Common myeloid progenitor, CD34-positive (primary cell): ENCODE results near the gene ZNF667.

Experiments used
- CTCF ChIA-PET: fragments of 350-600 bp; sonication (Branson Sonifier 250); formaldehyde crosslinking; loops from one replicate; lab custom pipeline; 2021; ENCODE audit warnings: antibody characterized with exemption; lab: Charles Lee
- POLR2A ChIA-PET: fragments of 350-600 bp; sonication (Branson Sonifier 250); formaldehyde crosslinking; loops from one replicate; lab custom pipeline; 2021; ENCODE audit warnings: antibody characterized with exemption; lab: Charles Lee
- DNase-seq, 3 donors: peaks; one replicate each; pipeline versions ENCODE4 v3.0.0 to v3.0.0-alpha.2; 2013
- H3K27ac ChIP-seq, 2 experiments: 1 replicate in 1 of 2; 2 replicates in 1 of 2; pipeline ENCODE4 v1.7.0; 2013; ENCODE audit warnings: inconsistent platforms in 2 of 2, low read length in 2 of 2, mild to moderate bottlenecking in 2 of 2, low read depth in 1 of 2, moderate library complexity in 1 of 2; ENCODE audit not compliant: severe bottlenecking in 2 of 2, insufficient read depth in 1 of 2, poor library complexity in 1 of 2
- H3K27me3 ChIP-seq, 5 experiments: replicated peaks in 2 of 5; 1 replicate in 3 of 5; 2 replicates in 2 of 5; pipeline versions ENCODE4 v1.6.1 to v1.7.0; 2013; ENCODE audit warnings: low read length in 4 of 5, mild to moderate bottlenecking in 2 of 5, moderate library complexity in 2 of 5, inconsistent platforms in 1 of 5; ENCODE audit not compliant: insufficient read depth in 5 of 5, control insufficient read depth in 4 of 5
- H3K36me3 ChIP-seq, 4 experiments: 1 replicate in 2 of 4; 2 replicates in 2 of 4; pipeline versions ENCODE4 v1.6.1 to v1.7.0; 2013; ENCODE audit warnings: low read length in 3 of 4, control low read depth in 1 of 4, mild to moderate bottlenecking in 1 of 4; ENCODE audit not compliant: control insufficient read depth in 4 of 4, insufficient read depth in 4 of 4
- H3K4me1 ChIP-seq, 4 experiments: 1 replicate in 3 of 4; 2 replicates in 1 of 4; pipeline versions ENCODE4 v1.6.1 to v1.7.1; 2013; ENCODE audit warnings: low read length in 3 of 4, mild to moderate bottlenecking in 3 of 4, control low read depth in 1 of 4, inconsistent platforms in 1 of 4, moderate library complexity in 1 of 4; ENCODE audit not compliant: control insufficient read depth in 4 of 4, insufficient read depth in 4 of 4; ENCODE audit errors: control extremely low read depth in 1 of 4
- H3K4me3 ChIP-seq, 7 experiments: 1 replicate in 4 of 7; 2 replicates in 3 of 7; pipeline versions ENCODE4 v1.5.1 to v1.7.0; 2013; ENCODE audit warnings: mild to moderate bottlenecking in 7 of 7, low read length in 6 of 7, moderate library complexity in 6 of 7, inconsistent platforms in 2 of 7, low read depth in 2 of 7, control low read depth in 1 of 7; ENCODE audit not compliant: insufficient read depth in 4 of 7, control insufficient read depth in 1 of 7; ENCODE audit errors: extremely low read depth in 1 of 7
- H3K9me3 ChIP-seq, 5 experiments: 1 replicate in 4 of 5; 2 replicates in 1 of 5; pipeline versions ENCODE4 v1.6.1 to v1.7.1; 2013; ENCODE audit warnings: low read length in 4 of 5, mild to moderate bottlenecking in 2 of 5, inconsistent platforms in 1 of 5, low read depth in 1 of 5, moderate library complexity in 1 of 5; ENCODE audit not compliant: control insufficient read depth in 4 of 5, insufficient read depth in 2 of 5; ENCODE audit errors: control extremely low read depth in 1 of 5
- WGBS: methylation state at CpG from one replicate; pipeline ENCODE4 v1.1.5; 2013; ENCODE audit not compliant: insufficient coverage; 5-methylcytosine and 5-hydroxymethylcytosine counted together

Gene ZNF667

GRCh38 chr19:56477429-56478338 lies 539 bp upstream of the ZNF667 start:
- peak overlapping the region; percentile 68 to 92 (median 83) for H3K4me3 ChIP-seq
- H3K9me3 ChIP-seq, result peaks cover 0 to 63% (median 43%) of the 10 kb centered on the region in 5 experiments
- H3K4me1 ChIP-seq, result peaks cover 0 to 32% (median 23%) of the 10 kb centered on the region in 4 experiments
- peak; percentile 93 to 98 (median 97) for DNase-seq
- no peaks in the 10 kb centered on the region for H3K27me3 ChIP-seq
- peak overlapping the region; percentile 97 to 98 for H3K27ac ChIP-seq
- WGBS, result under 1% methylated on average over 63 of the region's 80 CpGs
- ChIA-PET CTCF (no interaction called here), POLR2A (interaction anchor here (0.7 kb wide), 1 partner anchor 61 kb away, joined by 3 read pairs; the partner anchor contains the start of gene ZFP28)
- H3K36me3 ChIP-seq, result peaks cover 3 to 40% (median 17%) of the 10 kb centered on the region in 4 experiments

GRCh38 chr19:56476093-56476492 lies 1.1 kb downstream of the ZNF667 start:
- ChIA-PET POLR2A (no interaction called here), CTCF (no interaction called here)
- 85% methylated on average over 6 of the region's 10 CpGs for WGBS
- peaks cover 4 to 63% (median 43%) of the 10 kb centered on the region in 5 experiments for H3K9me3 ChIP-seq
- H3K27me3 ChIP-seq, result no peaks in the 10 kb centered on the region
- H3K4me3 ChIP-seq, result peak overlapping the region in 6 of 7 experiments; percentile 68 to 92 (median 83)
- H3K36me3 ChIP-seq, result peaks cover 8 to 50% (median 29%) of the 10 kb centered on the region in 4 experiments
- peak overlapping the region; percentile 97 to 98 for H3K27ac ChIP-seq
- DNase-seq, result no peak
- H3K4me1 ChIP-seq, result peaks cover 0 to 32% (median 23%) of the 10 kb centered on the region in 4 experiments

- 100% methylated on average over 2 of the region's 3 CpGs for WGBS
Measured at GRCh38 chr19:56474308-56474707, 2.8 kb downstream of the ZNF667 start.

GRCh38 chr19:56441206-56441792 lies 35.8 kb downstream of the ZNF667 start:
- H3K4me1 ChIP-seq, result no peaks in the 10 kb centered on the region
- POLR2A ChIA-PET, result no interaction called here
- H3K9me3 ChIP-seq, result peaks cover 24 to 81% (median 43%) of the 10 kb centered on the region in 5 experiments
- DNase-seq, result no peak
- CTCF ChIA-PET, result no interaction called here
- no peak overlapping the region for H3K27ac ChIP-seq
- H3K4me3 ChIP-seq, result no peak overlapping the region
- H3K27me3 ChIP-seq, result no peaks in the 10 kb centered on the region
- H3K36me3 ChIP-seq, result peaks cover 9 to 38% (median 18%) of the 10 kb centered on the region in 4 experiments
- 100% methylated on average over 1 of the region's 8 CpGs for WGBS

More at GRCh38 chr19:56474308-56474707, 2.8 kb downstream of the ZNF667 start:
- no peak overlapping the region for H3K27ac ChIP-seq
- H3K4me1 ChIP-seq, result peaks cover 0 to 32% (median 23%) of the 10 kb centered on the region in 4 experiments
- DNase-seq, result no peak
- peak overlapping the region in 1 of 7 experiments; percentile 26 for H3K4me3 ChIP-seq
- POLR2A ChIA-PET, result no interaction called here
- H3K9me3 ChIP-seq, result peaks cover 4 to 67% (median 52%) of the 10 kb centered on the region in 5 experiments
- CTCF ChIA-PET, result no interaction called here
- H3K36me3 ChIP-seq, result peaks cover 8 to 61% (median 44%) of the 10 kb centered on the region in 4 experiments
- H3K27me3 ChIP-seq, result no peaks in the 10 kb centered on the region

GRCh38 chr19:56423985-56424353 lies 53.2 kb downstream of the ZNF667 start:
- Histone ChIP-seq H3K27me3 (no peaks in the 10 kb centered on the region), H3K9me3 (peaks cover 35 to 91% (median 45%) of the 10 kb centered on the region in 5 experiments), H3K4me1 (no peaks in the 10 kb centered on the region), H3K4me3 (no peak overlapping the region), H3K36me3 (peaks cover 12 to 45% (median 19%) of the 10 kb centered on the region in 4 experiments), H3K27ac (no peak overlapping the region)
- ChIA-PET CTCF (no interaction called here), POLR2A (no interaction called here)
- DNase-seq, result no peak
- 100% methylated on average over 1 of the region's 1 CpG for WGBS

GRCh38 chr19:56423276-56423984 lies 53.7 kb downstream of the ZNF667 start:
- H3K36me3 ChIP-seq, result peaks cover 12 to 51% (median 19%) of the 10 kb centered on the region in 4 experiments
- DNase-seq, result no peak
- POLR2A ChIA-PET, result no interaction called here
- no peaks in the 10 kb centered on the region for H3K27me3 ChIP-seq
- peaks cover 31 to 92% (median 47%) of the 10 kb centered on the region in 5 experiments for H3K9me3 ChIP-seq
- peak overlapping the region in 2 of 7 experiments; percentile 2 to 19 for H3K4me3 ChIP-seq
- no peak overlapping the region for H3K27ac ChIP-seq
- CTCF ChIA-PET, result no interaction called here
- H3K4me1 ChIP-seq, result no peaks in the 10 kb centered on the region
- 95% methylated on average over 5 of the region's 5 CpGs for WGBS
